Inferior parietal cortex (tissue), 1 donor: ENCODE measurements around the gene ADAM12.

Source experiments
- DNase-seq: peaks from one replicate; pipeline ENCODE4 v3.0.0-alpha.2; 2016; ENCODE audit errors: extremely low spot score

The ADAM12 gene

DNA sequence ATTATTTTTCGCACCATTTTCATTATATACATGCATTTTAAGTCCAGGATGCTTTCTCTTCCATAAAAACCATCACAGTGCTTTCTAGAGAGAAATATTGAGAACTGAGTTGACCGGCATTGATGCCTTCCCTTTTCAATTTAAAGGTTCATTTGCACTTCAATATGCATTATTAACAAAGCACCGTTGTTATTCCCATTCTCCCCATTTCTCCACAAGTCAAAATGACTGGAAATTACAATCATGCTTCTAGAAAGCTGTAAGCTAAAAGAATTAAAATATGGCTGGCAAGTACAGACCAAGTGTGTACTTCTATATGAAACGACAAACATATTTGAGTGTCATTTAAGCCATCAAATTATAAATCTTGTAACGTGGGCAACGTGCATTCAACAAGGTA, 272.4 kb downstream of the ADAM12 start:
- DNase-seq: no peak

DNA sequence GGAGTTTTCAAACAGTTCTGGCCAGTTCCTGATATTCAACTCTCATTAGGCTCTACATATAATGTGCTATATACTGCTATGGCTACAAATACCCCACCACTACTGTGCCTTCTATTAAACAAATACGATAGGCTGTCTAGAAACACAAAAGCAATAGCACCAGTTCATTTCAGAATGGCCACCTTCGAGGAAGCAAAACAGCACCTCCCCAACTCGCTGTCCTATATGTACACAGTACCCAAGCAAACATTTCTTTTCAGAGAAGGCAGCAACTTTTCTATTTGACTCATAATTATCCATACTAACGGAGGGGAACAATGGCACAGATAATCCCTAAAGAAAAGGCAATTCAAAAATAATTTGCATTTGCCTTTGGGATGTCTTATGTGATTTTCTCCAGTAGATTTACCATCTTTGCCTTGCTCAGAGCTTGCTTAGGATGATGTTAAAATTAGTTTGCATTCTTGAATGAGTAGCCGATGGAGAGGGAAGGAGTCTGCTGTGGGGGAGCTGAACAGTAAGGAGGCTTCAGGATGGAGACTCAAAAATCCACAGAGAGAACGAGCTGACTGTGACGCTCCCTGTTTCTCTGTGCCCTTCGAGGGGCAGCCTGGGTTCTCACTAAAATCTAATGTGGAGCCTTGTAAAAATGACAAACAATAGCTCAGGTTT, 273.3 kb downstream of the ADAM12 start:
- no peak for DNase-seq

DNA sequence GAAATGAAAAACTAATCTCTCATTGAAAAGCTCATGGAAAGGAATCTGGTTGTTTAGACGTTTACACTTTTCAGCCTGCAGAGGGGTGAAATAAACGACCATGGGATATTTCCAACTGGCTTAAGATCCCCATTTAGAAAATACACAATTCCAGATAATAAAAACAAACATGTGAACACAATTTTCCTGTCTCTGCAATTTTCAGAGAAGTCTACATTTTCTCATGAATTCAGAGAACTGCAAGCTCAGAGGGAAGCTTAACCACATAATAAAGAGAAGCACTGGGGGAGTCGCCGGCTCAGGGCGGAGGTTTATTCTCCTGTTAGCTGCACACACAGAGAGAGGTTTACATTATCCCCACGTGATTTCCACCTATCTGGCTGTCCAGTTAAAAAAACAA, 276.8 kb downstream of the ADAM12 start:
- DNase-seq: no peak

DNA sequence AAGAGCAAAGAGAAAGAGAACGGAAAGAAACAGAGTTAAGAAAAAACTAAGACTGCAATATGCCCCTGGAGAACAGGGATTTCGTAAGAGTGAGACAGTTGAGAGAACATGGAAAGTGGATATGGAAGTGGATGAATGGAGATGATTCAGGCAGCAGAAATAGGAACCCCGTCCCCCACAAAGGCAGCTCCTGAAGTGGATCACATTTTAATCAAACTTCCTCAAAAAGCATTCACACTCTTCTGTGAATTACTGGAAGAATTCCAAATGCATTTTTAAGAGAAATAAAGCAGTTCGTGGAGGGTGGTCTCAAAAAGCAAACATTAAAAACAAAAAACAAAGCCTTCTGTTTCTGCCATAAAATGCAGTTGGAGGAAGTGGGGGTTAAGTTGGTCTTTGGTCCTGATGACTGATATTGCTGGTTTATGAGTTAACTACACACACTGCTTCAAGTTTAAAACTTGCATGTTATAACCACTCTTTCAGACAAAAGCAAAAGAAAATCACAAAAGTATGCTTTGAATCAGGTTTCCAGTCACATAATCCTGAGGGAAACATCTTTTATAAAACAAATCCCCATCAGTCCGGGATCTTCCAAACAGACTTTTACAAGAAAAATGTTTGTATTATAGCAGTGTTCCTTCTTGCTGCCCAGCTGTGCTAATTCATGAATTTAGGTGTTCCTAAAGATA, 277.6 kb downstream of the ADAM12 start:
- no peak for DNase-seq

DNA sequence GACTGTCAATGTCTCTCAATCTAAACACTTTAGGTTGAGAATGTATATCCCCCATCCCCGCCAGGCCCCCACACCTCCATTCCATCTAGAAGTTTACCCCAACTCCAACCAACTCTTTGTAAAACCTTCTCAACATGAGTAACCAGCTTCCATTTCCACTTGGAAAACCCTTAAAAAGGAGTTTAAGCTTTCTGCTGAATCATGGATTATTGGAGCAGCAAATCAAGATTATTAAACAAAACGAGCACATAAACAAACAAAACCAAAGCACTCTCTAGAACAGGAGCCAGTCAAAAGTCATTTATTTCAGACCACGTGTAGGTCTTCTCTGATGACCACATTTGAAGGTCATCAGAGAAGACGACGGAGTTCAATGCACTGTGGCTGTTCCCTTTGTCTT, 278.4 kb downstream of the ADAM12 start:
- DNase-seq: no peak

DNA sequence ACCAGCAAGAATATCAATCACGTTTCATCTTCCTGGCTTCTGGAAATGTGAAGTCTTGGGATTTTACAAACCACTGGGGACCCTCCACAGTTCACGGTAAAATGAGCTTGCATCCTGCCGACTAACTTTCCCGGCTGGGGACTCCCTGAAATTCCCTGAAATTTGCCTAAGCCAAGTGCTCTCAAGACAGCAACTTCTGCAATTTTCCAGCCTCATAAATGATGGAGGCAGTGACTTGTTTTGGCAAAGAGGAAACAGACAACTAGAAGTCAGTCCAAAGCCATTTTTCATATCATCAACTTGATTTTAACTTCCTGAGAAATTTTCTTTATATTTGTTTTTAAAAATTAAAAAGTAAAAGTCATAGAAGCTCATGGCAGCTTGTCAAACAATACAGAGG, 279.6 kb downstream of the ADAM12 start:
- DNase-seq: no peak

DNA sequence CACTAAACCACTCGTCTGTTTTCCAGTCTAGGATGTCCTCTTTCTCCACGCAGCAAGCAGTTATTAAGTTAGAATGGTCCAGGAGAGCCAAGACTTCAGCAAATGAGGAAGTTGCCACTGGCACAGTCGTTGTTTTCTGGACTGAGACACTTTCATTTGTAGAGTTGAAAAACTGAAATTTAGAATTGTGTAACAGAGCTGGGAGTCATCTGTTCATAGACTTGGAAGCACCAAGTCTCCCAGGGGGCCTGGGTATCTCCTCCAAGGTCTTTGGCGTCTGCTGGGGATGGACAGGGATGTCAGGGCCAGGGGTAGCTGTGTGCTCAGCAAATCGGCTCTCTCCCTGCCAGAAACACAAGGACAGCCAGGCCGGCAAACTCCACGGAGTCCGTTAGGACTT, 283.5 kb downstream of the ADAM12 start:
- DNase-seq: no peak

DNA sequence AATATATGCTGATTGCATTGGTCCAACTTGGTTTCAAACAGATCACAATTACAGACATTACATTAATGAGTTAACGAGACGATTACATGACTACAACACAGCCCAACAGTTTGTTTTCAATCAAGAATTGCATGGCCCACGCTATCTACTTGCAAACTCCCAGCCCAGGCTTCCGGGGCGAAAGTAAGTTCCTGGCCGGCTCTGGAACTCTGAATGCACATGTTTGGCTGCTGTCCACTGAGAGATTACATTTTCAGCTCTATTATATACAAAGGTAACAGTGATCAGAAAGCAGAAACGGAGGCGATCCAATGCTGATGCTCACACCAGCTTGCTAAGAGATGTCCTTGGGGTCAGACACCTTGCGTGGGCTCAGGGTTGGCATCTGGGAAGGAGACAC, 285.6 kb downstream of the ADAM12 start:
- DNase-seq: no peak

DNA sequence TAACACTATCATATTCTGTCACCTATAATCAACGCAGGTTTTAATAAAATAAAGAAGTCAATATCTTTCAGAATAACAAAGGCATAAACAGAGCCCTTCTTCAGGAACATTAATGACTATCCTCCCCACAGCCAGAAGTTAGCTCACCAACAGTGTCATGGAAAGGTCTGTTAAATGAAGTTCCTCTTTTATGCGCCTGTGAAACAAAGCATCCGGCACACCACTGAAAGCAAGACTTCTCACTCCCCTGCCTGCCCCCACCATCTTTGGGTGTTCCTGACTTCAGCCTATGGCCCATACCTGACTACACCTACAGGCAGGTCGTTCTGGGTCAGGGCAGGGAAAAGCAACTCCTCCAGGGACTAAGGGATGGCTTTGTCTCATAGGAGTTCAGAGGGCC, 286.5 kb downstream of the ADAM12 start:
- DNase-seq: no peak

DNA sequence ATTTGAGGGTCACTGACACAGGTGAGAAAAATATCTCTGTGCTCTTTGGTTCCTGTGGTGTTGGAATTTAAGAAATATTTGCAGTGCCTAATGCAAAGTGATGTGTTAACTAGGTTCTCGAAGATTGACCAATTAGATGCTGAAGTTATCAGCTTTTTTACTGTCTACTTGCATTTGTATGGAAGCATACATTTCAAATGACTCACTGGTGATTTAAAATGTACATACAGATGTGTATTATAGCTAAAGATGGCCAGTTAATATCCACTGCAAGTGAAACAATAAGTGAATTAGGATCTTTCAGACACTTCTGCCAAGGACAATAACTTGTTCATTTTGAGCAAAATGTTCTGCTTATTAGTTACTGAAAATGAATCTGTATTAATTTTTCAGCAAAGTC, 287.0 kb downstream of the ADAM12 start:
- no peak for DNase-seq

DNA sequence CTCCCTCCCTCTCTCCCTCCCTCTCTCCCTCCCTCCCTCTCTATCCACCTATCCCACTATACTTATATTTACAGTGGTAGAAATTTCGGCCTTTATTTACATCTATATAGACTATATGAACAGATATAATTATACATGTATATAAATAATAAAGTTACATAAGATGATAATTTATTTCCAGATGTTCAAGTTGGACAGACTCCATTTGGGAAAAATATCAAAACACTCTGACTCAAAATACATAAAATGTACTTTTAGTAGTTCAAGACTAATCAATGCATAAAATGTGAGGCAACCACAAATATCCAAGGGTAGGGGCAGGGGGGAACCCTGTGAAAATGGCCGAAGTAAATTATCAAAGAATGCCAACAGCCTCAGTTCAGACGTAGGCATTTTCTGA, 288.9 kb downstream of the ADAM12 start:
- DNase-seq: no peak

DNA sequence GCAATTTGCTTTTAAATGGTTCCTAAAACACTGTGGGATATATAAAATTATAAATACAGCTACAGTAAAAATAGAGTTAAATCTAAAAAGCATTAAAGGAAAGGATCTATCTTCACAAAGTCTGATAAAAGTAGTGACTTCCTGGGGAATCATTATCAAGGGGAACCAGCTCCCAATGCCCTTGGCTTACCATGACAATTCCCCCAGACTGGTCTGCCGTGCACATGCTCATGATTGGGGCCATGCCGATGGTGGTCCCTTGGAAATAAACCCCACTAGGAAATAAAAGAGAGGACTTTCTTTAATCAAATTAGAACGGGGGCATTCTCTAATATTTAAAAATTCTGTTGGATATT, 290.1 kb downstream of the ADAM12 start:
- no peak for DNase-seq

DNA sequence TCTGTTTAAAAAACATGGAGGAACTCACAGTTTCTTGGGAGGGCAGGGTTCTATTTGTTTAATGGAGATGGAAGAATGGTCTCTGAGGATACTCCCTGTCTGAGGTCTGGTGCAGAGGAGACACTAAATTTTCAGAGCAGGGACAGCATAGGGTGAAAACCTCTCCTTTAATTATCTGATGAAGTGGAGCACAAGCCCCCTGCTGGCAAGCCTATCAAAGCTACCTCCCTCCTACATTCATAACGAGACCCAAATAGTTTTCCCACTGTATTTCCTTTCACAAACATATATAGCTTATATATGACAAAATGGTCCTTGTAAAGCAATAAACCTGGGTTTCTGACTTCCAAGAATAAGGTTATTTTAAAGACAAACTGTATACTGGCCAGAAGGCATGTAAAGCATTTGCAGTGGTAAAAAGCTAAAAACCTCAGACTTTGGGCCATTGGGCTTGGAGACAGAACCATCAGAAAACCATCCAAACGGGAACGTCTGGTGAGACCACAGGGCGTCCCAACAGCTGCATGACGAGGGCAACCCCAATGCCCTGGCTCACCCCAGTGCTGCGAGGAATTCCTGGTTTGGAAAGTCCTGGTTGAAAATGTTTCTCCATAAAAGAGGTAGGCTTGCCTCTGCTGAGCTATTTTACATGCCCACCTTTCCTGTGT, 290.6 kb downstream of the ADAM12 start:
- no peak for DNase-seq

DNA sequence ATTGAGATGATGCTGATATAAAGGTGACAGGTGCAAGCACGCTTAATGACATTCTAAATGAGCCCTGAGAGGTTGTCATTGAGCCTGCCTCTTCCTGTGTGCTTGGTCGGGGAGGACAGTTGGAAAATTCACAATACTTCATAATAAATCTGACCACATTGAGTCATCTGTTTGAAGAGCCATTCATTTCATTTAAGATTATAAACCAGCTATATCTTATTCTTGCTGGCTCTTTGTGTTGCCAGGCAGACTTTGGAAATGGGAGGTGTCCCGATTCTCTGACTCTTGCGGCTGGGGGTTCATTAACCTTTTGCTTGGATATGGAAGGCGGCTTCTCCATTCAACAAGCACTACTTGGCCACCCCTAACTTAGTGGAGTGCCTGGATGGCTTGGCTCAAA, 293.7 kb downstream of the ADAM12 start:
- no peak for DNase-seq

DNA sequence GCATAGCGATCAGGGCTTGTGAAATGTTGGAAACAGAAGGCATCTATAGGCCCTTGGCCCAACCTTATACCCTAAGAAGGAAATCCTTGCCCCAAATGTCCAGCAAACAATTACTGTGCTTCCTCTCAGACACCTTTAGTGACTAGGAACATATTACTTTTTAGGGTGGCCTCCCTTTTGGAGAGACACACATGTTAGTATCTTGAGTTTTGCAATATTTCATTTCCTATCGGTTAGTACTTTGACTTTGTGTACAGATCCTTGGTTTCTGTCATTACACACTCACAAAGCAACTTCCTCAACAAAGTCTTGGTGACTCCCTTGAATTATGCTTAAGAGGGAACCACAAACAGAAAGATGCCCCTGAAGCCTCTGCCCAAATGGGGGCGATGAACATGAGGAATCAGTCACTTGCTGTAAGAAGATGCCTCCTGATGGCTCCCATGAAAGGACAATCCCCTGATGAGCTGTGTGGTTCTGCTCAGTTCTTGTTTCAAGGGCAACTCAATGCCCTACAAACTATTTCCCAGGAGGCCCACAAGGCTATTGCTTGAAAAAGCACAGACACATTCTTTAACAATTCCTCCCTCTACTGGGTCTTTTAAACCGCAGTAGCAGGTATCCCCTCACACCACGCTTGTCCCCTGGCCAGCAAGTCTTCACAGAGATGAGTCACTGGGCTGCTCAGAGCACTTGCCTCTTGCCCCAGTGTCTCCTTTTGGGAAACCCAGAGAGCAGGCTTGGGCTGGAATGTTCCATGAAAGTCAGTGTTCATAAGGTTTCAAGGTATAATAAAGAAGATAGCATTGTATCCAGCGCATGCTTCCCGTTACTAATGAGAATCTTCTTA, 295.7 kb downstream of the ADAM12 start:
- no peak for DNase-seq

DNA sequence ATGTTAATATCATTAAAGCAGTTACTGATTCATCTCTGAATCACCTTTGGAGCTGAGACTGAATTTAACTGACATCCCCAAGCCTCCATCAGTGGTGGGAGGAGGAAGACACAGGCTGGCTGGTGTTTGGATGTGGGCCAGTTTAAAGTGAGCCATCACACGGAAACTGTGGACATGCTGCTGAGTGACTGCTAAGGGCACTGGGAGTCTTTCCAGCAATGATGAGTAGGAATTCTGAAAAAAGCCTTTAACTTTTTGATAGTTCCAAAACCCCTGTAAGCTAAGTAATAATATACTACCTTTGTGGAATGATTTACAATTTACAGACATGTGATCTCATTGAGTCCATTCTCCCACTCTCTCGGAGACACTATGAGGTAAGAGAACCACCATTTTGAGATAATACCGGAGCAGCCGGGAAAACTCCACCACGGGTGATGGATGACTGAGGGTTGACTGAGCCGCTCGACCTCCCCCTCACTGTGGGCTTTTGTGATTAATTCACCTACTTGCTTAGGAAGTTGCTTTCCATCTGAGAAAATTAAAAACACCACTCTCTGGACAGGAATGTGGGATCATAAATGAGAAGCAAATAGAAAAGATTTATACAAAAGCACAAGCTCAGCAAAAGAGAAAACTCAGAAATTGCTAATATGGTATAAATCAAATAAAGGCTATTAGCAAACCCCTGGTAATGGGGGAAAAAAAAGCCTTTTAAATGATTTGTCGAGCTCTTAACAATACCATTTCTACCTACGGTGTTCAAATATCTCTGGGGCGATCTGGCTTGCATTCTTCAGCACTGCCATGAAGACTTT, 297.2 kb downstream of the ADAM12 start:
- DNase-seq: no peak

DNA sequence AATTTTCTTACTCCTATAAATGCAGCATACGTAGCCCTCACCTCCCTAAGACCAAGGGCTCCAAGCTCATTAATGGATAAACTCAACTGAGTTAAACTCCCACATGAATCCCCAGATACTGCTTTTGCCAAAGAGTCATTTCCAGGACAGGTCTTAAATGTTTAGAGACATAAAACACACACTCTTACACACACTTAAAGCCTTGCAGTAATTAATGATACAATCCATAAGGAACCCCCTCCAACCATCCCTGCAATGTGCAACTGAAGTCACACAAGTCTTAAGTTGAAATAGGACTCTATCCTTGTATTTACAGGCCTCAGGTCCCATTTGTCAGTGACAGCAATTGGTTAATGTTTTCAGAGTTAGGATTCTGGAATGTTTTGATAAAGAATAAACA, 297.8 kb downstream of the ADAM12 start:
- no peak for DNase-seq

DNA sequence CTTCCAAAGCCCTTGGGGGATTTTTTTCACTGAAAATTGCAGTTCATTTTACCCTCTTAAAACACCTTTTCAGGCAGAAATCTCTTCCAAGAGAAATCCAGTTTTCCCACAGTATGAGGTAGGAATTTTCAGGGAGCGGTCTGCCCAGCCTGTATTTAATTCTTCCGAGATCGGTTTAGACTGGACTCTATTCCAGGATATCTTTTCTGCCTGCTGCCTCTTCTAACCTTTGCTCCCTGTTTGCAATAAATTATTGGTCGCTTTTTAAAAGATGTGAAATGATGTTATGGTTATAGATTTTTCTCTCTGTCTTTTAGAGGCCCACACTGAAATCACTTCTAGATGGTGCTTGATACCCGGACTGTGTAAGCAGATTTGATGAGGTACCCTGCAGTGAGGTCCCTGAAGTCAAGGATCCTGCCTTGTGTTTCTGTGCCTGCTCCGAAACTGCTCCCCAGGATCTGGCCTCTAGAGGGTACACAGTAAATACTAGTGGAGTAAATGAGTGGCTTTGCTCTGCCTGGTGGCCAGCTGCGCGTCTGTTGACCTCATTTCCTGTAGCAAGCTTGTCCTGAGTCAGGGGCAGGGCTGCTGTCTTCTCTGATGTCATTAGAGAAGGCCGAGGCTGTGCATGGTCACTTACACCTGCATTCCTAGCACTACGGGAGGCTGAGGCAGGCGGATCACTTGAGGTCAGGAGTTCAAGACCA, 300.3 kb downstream of the ADAM12 start:
- DNase-seq: no peak

DNA sequence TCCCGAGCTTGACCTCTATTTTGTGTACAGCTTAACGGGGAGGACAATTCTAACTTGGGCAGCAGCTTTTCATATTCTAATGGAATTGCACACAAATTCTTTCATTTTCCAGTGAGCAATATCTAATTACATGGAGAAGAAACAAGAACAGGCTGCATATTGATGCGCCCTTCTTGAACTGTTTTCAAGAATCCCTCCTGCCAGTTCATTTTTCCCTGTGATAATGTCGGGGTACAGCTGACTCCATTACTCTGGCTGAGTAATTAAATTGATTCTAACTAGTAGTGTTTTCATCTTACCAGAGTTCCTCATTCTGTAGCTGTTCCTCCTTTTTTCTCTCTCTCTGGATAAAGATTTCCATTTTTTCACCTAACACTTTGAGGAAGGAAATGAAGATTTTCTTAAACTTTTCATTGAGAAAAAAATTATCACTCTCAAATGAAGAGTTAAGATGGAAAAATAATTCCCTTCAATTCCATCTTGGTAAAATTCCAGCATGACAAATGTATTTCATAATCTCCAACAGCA, 301.1 kb downstream of the ADAM12 start:
- DNase-seq: no peak

DNA sequence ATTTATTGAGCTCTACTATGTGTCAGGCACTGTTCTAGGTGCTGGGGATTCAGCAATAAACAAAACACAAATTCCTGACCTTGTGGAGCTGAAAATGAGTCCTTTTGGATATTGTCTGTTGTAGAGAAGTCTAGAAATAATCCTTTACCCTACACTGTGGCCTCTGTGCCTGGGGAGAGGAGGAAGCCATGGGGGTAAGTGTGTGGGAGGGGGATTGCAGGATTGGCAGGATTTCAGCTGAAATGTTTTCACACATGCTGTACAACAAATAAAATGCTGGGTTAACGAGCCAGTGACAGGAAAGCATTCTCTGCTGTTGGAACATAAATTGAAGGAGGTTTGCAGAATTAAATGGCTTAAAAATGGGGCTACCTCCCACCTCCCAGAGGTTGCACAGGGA, 302.5 kb downstream of the ADAM12 start:
- DNase-seq: no peak

DNA sequence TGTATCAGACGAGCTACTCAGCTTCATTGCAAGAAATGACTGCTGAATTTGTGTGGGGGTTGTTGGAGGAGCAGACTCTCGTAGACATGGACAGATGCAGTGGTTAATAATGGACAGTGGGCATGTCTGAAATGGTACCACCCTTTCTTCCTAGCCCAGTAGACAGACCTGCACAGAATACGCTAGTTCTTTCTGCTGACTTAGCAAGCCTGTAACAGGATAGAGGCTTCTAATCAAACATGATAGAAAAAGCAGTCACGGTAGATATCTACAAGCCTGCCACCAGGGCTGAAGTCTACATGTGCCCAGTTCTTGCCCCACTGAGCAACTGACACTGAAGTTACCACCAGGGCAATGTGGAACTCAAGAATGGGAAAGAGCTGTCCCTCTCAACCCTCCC, 303.9 kb downstream of the ADAM12 start:
- no peak for DNase-seq
